Mucosa of stomach (tissue), 1 donor: ENCODE data around the gene PI4K2B.
A peak's percentile ranks its signal among the peaks of the same experiment; 100 is the strongest.
"Not testable (repeated sequence)": the region's sequence is repeated elsewhere in the genome, so short reads cannot be mapped to it uniquely, and the experiment has no call there.

ENCODE experiments used
- H3K27me3 ChIP-seq: one replicate; pipeline ENCODE4 v1.7.0; 2013; ENCODE audit warnings: mild to moderate bottlenecking, low read length; ENCODE audit not compliant: control insufficient read depth, insufficient read depth
- H3K36me3 ChIP-seq: one replicate; pipeline ENCODE4 v1.7.0; 2013; ENCODE audit warnings: low read length; ENCODE audit not compliant: control insufficient read depth, insufficient read depth
- H3K4me1 ChIP-seq: one replicate; pipeline ENCODE4 v1.7.0; 2013; ENCODE audit warnings: mild to moderate bottlenecking, low read length; ENCODE audit not compliant: control insufficient read depth, insufficient read depth
- H3K4me3 ChIP-seq: one replicate; pipeline ENCODE4 v1.7.0; 2013; ENCODE audit warnings: low read length
- H3K9ac ChIP-seq: one replicate; pipeline ENCODE4 v1.7.0; 2013; ENCODE audit warnings: mild to moderate bottlenecking, low read length, moderate library complexity
- H3K9me3 ChIP-seq: one replicate; pipeline ENCODE4 v1.7.0; 2013; ENCODE audit warnings: mild to moderate bottlenecking, low read length, moderate library complexity; ENCODE audit not compliant: control insufficient read depth
- donor health status: Pancreatic carcinoma.

Gene PI4K2B

GRCh38 chr4:25310803-25311166 lies 77.0 kb downstream of the PI4K2B start:
- no peaks in the 10 kb centered on the region for H3K9me3 ChIP-seq
- no peaks in the 10 kb centered on the region for H3K27me3 ChIP-seq
- no peaks in the 10 kb centered on the region for H3K36me3 ChIP-seq
- peaks cover 4% of the 10 kb centered on the region for H3K4me1 ChIP-seq
- H3K9ac ChIP-seq: no peak overlapping the region
- no peak overlapping the region for H3K4me3 ChIP-seq

- Histone ChIP-seq H3K36me3 (no peaks in the 10 kb centered on the region), H3K4me3 (peak within 1 kb of the TSS; percentile 34), H3K4me1 (peaks cover 4% of the 10 kb centered on the region), H3K27me3 (no peaks in the 10 kb centered on the region), H3K9ac (peak within 1 kb of the TSS; percentile 66), H3K9me3 (no peaks in the 10 kb centered on the region)
Measured at GRCh38 chr4:25312496-25313200, 78.8 kb downstream of the PI4K2B start, which contains the start of gene ZCCHC4. Gene ZCCHC4 (plus strand): TSS chr4:25312774. CDS start chr4:25312810, 36 bp downstream.

- peak overlapping the region; percentile 34 for H3K4me3 ChIP-seq
- peak overlapping the region; percentile 66 for H3K9ac ChIP-seq
- H3K9me3 ChIP-seq: no peaks in the 10 kb centered on the region
- H3K4me1 ChIP-seq: peaks cover 4% of the 10 kb centered on the region
- no peaks in the 10 kb centered on the region for H3K36me3 ChIP-seq
- H3K27me3 ChIP-seq: no peaks in the 10 kb centered on the region
Measured at GRCh38 chr4:25313201-25313895, 79.5 kb downstream of the PI4K2B start.

GRCh38 chr4:25320336-25320735 lies 86.5 kb downstream of the PI4K2B start:
- Histone ChIP-seq H3K4me3 (no peak overlapping the region), H3K27me3 (no peaks in the 10 kb centered on the region), H3K9ac (no peak overlapping the region), H3K4me1 (no peaks in the 10 kb centered on the region), H3K9me3 (no peaks in the 10 kb centered on the region), H3K36me3 (no peaks in the 10 kb centered on the region)

GRCh38 chr4:25320773-25321172 lies 86.9 kb downstream of the PI4K2B start:
- H3K4me3 ChIP-seq: no peak overlapping the region
- no peak overlapping the region for H3K9ac ChIP-seq
- no peaks in the 10 kb centered on the region for H3K27me3 ChIP-seq
- no peaks in the 10 kb centered on the region for H3K9me3 ChIP-seq
- H3K4me1 ChIP-seq: no peaks in the 10 kb centered on the region
- no peaks in the 10 kb centered on the region for H3K36me3 ChIP-seq

GRCh38 chr4:25321703-25322102 lies 87.9 kb downstream of the PI4K2B start:
- H3K4me3 ChIP-seq: no peak overlapping the region
- H3K4me1 ChIP-seq: no peaks in the 10 kb centered on the region
- no peaks in the 10 kb centered on the region for H3K9me3 ChIP-seq
- no peaks in the 10 kb centered on the region for H3K27me3 ChIP-seq
- no peak overlapping the region for H3K9ac ChIP-seq
- no peaks in the 10 kb centered on the region for H3K36me3 ChIP-seq

GRCh38 chr4:25328463-25328862 lies 94.6 kb downstream of the PI4K2B start:
- H3K4me1 ChIP-seq, H3K9me3 ChIP-seq, H3K9ac ChIP-seq, H3K27me3 ChIP-seq, H3K36me3 ChIP-seq, H3K4me3 ChIP-seq: not testable (repeated sequence)
